ENCODE measurements around the gene RIMS1.

RIMS1 gene

DNA sequence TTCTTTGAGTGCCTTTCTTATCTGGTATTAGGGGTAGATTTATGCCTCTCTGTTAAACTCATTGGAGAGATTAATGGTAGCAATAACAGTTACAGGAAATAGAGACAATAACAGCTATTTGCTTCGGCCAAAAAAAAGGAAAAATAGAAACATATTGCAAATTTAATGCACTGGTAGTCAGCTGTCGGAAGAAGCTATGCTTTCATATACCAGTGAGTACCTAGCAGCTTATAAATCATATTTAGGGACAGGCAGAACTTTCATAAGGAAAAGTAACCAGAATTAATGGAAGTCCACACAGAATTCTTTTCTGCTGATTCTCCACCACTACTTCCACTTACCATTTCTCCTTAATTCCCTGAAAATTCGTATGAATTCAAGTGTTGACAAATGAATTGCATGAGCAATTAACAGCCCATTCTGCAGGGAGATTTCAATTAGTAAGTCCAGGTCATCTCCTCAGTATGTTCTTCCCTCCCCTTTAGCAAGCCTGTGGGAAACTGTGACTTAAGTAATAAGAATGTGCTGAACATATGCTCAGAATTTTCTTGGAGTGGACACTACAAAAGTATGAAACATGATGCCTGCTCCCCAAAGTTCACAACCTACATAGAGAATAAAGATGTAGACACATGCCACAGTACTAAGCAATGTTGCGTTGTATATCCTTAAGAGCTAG lies 538.8 kb downstream of the RIMS1 start:
- peak; percentile 83 for DNase-seq (ENCODE audit: low read depth)
- TF ChIP-seq, protein P1, sequence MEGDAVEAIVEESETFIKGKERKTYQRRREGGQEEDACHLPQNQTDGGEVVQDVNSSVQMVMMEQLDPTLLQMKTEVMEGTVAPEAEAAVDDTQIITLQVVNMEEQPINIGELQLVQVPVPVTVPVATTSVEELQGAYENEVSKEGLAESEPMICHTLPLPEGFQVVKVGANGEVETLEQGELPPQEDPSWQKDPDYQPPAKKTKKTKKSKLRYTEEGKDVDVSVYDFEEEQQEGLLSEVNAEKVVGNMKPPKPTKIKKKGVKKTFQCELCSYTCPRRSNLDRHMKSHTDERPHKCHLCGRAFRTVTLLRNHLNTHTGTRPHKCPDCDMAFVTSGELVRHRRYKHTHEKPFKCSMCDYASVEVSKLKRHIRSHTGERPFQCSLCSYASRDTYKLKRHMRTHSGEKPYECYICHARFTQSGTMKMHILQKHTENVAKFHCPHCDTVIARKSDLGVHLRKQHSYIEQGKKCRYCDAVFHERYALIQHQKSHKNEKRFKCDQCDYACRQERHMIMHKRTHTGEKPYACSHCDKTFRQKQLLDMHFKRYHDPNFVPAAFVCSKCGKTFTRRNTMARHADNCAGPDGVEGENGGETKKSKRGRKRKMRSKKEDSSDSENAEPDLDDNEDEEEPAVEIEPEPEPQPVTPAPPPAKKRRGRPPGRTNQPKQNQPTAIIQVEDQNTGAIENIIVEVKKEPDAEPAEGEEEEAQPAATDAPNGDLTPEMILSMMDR (IDR thresholded peaks at IDR 0.05; ENCODE audit: control insufficient read depth, insufficient read depth, low read depth, low read length, missing control alignments) = no peak
- no peak overlapping the region for H3K4me3 ChIP-seq (ENCODE audit: control insufficient read depth, low read depth, low read length)

GRCh38 chr6:72440611-72441010 lies 554.3 kb downstream of the RIMS1 start:
- no peak overlapping the region for H3K4me3 ChIP-seq (ENCODE audit: control insufficient read depth, low read depth, low read length)
- TF ChIP-seq, protein P1 (IDR thresholded peaks at IDR 0.05; ENCODE audit: control insufficient read depth, insufficient read depth, low read depth, low read length, missing control alignments) = no peak
- no peak for DNase-seq (ENCODE audit: low read depth)

- TF ChIP-seq, protein P1 (IDR thresholded peaks at IDR 0.05; ENCODE audit: control insufficient read depth, insufficient read depth, low read depth, low read length, missing control alignments) = no peak
- DNase-seq (ENCODE audit: low read depth) = no peak
- no peak overlapping the region for H3K4me3 ChIP-seq (ENCODE audit: control insufficient read depth, low read depth, low read length)
Observed at GRCh38 chr6:72446430-72446829, 560.1 kb downstream of the RIMS1 start.

Measured in AG09309 (cell line).